ENCODE data around the gene NUP43. TPM values are rescaled to one million over a fixed set of nuclear protein-coding genes. Genes with fewer than 3 reads are reported as not detected.

NUP43 gene
- total RNA-seq, 1 experiment from 2014 or later = 79.1 TPM

- ChIA-PET CTCF (no interaction called here), POLR2A (no interaction called here)
- no peak overlapping the region for H3K27ac Mint-ChIP-seq
Observed at GRCh38 chr6:149781715-149782114, 35.4 kb upstream of the NUP43 start.

GRCh38 chr6:149779644-149779963 is 33.3 kb upstream of the NUP43 start:
- ChIA-PET CTCF (no interaction called here), POLR2A (no interaction called here)
- peaks cover 28% of the 10 kb centered on the region for H3K36me3 Mint-ChIP-seq
- TF ChIP-seq ESRRA (CRISPR knock-in tag; IDR thresholded peaks at IDR 0.05; ENCODE audit: borderline replicate concordance) = no peak
- TF ChIP-seq ZNF425 (CRISPR knock-in tag; conservative IDR thresholded peaks at IDR 0.05) = no peak
- no peak for TF ChIP-seq TCF7 (CRISPR knock-in tag; IDR thresholded peaks at IDR 0.05; ENCODE audit: low read depth)
- no peak for TF ChIP-seq ZBTB43 (CRISPR knock-in tag; IDR thresholded peaks at IDR 0.05)
- no peak for TF ChIP-seq E2F4 (CRISPR knock-in tag; IDR thresholded peaks at IDR 0.05; ENCODE audit: borderline replicate concordance, low read depth)
- no peak for TF ChIP-seq PRDM15 (CRISPR knock-in tag; IDR thresholded peaks at IDR 0.05)
- no peak for TF ChIP-seq TP53 (CRISPR knock-in tag; IDR thresholded peaks at IDR 0.05)
- no peak for TF ChIP-seq SP1 (CRISPR knock-in tag; conservative IDR thresholded peaks at IDR 0.05)
- TF ChIP-seq PRRX2 (CRISPR knock-in tag; IDR thresholded peaks at IDR 0.05) = no peak
- no peak for TF ChIP-seq IRF1 (CRISPR knock-in tag; IDR thresholded peaks at IDR 0.05)
- no peak for TF ChIP-seq GABPB1 (CRISPR knock-in tag; IDR thresholded peaks at IDR 0.05)
- no peak for TF ChIP-seq ATF2 (CRISPR knock-in tag; IDR thresholded peaks at IDR 0.05; ENCODE audit: borderline replicate concordance, low read depth)
- TF ChIP-seq ZNF232 (CRISPR knock-in tag; IDR thresholded peaks at IDR 0.05) = no peak
- TF ChIP-seq NFATC4 (CRISPR knock-in tag; IDR thresholded peaks at IDR 0.05) = no peak
- no peak for TF ChIP-seq FOXJ3 (CRISPR knock-in tag; IDR thresholded peaks at IDR 0.05; ENCODE audit: borderline replicate concordance)
- H3K4me1 Mint-ChIP-seq = no peaks in the 10 kb centered on the region
- DNase-seq (ENCODE audit: low spot score) = no peak
- no peaks in the 10 kb centered on the region for H3K27me3 Mint-ChIP-seq (ENCODE audit: low read depth)
- no peak for ATAC-seq
- H3K27ac Mint-ChIP-seq = no peak overlapping the region
- no peaks in the 10 kb centered on the region for H3K9me3 Mint-ChIP-seq
- no peak overlapping the region for H3K4me3 Mint-ChIP-seq

More at GRCh38 chr6:149781715-149782114, 35.4 kb upstream of the NUP43 start:
- TF ChIP-seq KAT7 (CRISPR knock-in tag; IDR thresholded peaks at IDR 0.05; ENCODE audit: borderline replicate concordance) (no peak), SOX15 (CRISPR knock-in tag; IDR thresholded peaks at IDR 0.05) (no peak), TEAD1 (CRISPR knock-in tag; IDR thresholded peaks at IDR 0.05) (no peak), ATF6 (CRISPR knock-in tag; IDR thresholded peaks at IDR 0.05) (no peak), NFYB (CRISPR knock-in tag; conservative IDR thresholded peaks at IDR 0.05; ENCODE audit: low read depth) (no peak), CDX4 (CRISPR knock-in tag; IDR thresholded peaks at IDR 0.05; ENCODE audit: borderline replicate concordance) (no peak), FOXP1 (CRISPR knock-in tag; IDR thresholded peaks at IDR 0.05; ENCODE audit: borderline replicate concordance) (no peak), NFE2L1 (CRISPR knock-in tag; IDR thresholded peaks at IDR 0.05) (no peak), ZNF671 (CRISPR knock-in tag; IDR thresholded peaks at IDR 0.05) (no peak), FOXK1 (CRISPR knock-in tag; IDR thresholded peaks at IDR 0.05) (no peak), IRF2 (CRISPR knock-in tag; IDR thresholded peaks at IDR 0.05; ENCODE audit: borderline replicate concordance, low read depth) (no peak)
- Mint-ChIP-seq H3K9me3 (no peaks in the 10 kb centered on the region), H3K36me3 (peaks cover 26% of the 10 kb centered on the region), H3K4me3 (no peak overlapping the region), H3K4me1 (no peaks in the 10 kb centered on the region), H3K27me3 (ENCODE audit: low read depth) (no peaks in the 10 kb centered on the region)
- ATAC-seq = no peak
- DNase-seq (ENCODE audit: low spot score) = no peak
